ENCODE measurements around the gene SH3RF2. TPM values are rescaled to one million over a fixed set of nuclear protein-coding genes. Genes with fewer than 3 reads are reported as not detected.

SH3RF2 gene
- total RNA-seq, 2 donors from 2014 or later, result 2.6 to 3.2 TPM

DNA sequence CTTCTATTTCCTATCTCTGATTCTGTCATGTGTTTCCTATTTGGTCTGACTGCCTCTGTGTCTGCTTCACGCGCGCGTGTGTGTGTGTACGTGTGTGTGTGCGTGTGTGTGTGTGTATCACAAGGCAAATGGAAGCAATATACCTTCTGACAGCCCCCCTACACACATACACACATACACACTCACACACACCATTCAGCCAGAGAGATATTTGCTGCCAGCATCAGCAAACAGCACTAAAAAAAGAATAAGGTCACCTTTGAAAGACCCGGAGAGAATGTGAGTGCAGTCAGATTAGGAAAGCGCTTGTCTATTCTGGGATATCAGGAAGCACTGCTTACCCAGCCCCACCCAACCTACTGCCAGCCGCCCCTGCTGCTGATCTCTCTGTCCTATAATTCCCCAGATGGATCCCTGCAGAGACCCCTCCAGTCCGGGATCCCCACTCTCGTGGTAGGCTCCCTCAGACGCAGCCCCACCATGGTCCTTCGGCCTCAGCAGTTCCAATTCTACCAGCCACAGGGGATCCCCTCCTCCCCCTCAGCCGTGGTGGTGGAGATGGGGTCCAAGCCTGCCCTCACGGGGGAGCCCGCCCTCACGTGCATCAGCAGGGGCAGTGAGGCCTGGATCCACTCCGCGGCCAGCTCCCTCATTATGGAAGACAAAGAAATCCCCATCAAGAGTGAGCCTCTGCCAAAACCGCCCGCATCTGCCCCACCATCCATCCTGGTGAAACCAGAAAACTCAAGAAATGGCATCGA, 123.3 kb downstream of the SH3RF2 start:
- Mint-ChIP-seq H3K4me3 (no peak overlapping the region), H3K4me1 (no peaks in the 10 kb centered on the region), H3K9me3 (no peaks in the 10 kb centered on the region), H3K27ac (no peak overlapping the region), H3K36me3 (ENCODE audit: low read depth) (no peaks in the 10 kb centered on the region), H3K27me3 (ENCODE audit: insufficient read depth) (peaks cover 3% of the 10 kb centered on the region)
- no peaks in the 10 kb centered on the region for H3K9me3 ChIP-seq (ENCODE audit: control insufficient read depth, low read length)
- no peaks in the 10 kb centered on the region for H3K36me3 ChIP-seq (ENCODE audit: control insufficient read depth, insufficient read depth, low read length)
- H3K4me1 ChIP-seq (ENCODE audit: control insufficient read depth, insufficient read depth, low read length), result no peaks in the 10 kb centered on the region
- H3K27ac ChIP-seq (ENCODE audit: low read depth, low read length), result no peak overlapping the region
- TF ChIP-seq, protein P1, sequence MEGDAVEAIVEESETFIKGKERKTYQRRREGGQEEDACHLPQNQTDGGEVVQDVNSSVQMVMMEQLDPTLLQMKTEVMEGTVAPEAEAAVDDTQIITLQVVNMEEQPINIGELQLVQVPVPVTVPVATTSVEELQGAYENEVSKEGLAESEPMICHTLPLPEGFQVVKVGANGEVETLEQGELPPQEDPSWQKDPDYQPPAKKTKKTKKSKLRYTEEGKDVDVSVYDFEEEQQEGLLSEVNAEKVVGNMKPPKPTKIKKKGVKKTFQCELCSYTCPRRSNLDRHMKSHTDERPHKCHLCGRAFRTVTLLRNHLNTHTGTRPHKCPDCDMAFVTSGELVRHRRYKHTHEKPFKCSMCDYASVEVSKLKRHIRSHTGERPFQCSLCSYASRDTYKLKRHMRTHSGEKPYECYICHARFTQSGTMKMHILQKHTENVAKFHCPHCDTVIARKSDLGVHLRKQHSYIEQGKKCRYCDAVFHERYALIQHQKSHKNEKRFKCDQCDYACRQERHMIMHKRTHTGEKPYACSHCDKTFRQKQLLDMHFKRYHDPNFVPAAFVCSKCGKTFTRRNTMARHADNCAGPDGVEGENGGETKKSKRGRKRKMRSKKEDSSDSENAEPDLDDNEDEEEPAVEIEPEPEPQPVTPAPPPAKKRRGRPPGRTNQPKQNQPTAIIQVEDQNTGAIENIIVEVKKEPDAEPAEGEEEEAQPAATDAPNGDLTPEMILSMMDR (conservative IDR thresholded peaks at IDR 0.05), result no peak
- no peaks in the 10 kb centered on the region for H3K27me3 ChIP-seq (ENCODE audit: control insufficient read depth, insufficient read depth, low read length, poor library complexity, severe bottlenecking)
- no peak for DNase-seq
- WGBS, 2 experiments (ENCODE audit: insufficient coverage in 1 of 2, insufficient read length in 1 of 2), result 92 to 93% methylated on average over 6 to 19 of the region's 22 CpGs
- no peak overlapping the region for H3K4me3 ChIP-seq (ENCODE audit: low read length)
- H3K9ac ChIP-seq (ENCODE audit: extremely low read depth, low read length, poor library complexity, severe bottlenecking), result no peak overlapping the region

DNA sequence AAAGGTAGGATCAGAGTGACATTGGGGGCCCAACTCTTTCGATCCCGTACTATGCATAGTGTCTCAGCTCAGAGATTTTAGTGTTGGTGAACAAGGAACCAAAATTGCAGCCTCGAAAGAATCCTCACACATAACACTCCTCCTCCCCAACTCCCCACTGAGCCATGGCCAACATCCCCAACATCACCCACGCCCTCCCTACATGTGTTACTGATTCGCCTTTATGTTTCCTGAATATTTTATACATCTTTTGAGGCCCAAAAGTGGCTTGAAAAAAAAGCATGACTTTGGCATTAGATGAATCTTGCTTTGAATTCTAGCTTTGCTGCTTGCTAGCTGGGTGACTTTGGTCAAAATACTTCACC, 123.8 kb downstream of the SH3RF2 start:
- no peaks in the 10 kb centered on the region for H3K36me3 Mint-ChIP-seq (ENCODE audit: low read depth)
- no peaks in the 10 kb centered on the region for H3K9me3 ChIP-seq (ENCODE audit: control insufficient read depth, low read length)
- no peaks in the 10 kb centered on the region for H3K4me1 Mint-ChIP-seq
- no peak overlapping the region for H3K9ac ChIP-seq (ENCODE audit: extremely low read depth, low read length, poor library complexity, severe bottlenecking)
- no peak overlapping the region for H3K27ac ChIP-seq (ENCODE audit: low read depth, low read length)
- H3K4me1 ChIP-seq (ENCODE audit: control insufficient read depth, insufficient read depth, low read length), result no peaks in the 10 kb centered on the region
- no peak for DNase-seq
- 93 to 100% methylated on average over 3 to 5 of the region's 5 CpGs for WGBS, 2 experiments (ENCODE audit: insufficient coverage in 1 of 2, insufficient read length in 1 of 2)
- peaks cover 3% of the 10 kb centered on the region for H3K27me3 Mint-ChIP-seq (ENCODE audit: insufficient read depth)
- H3K27ac Mint-ChIP-seq, result no peak overlapping the region
- H3K27me3 ChIP-seq (ENCODE audit: control insufficient read depth, insufficient read depth, low read length, poor library complexity, severe bottlenecking), result no peaks in the 10 kb centered on the region
- no peak overlapping the region for H3K4me3 ChIP-seq (ENCODE audit: low read length)
- H3K9me3 Mint-ChIP-seq, result no peaks in the 10 kb centered on the region
- no peaks in the 10 kb centered on the region for H3K36me3 ChIP-seq (ENCODE audit: control insufficient read depth, insufficient read depth, low read length)
- TF ChIP-seq, protein P1 (conservative IDR thresholded peaks at IDR 0.05), result no peak
- H3K4me3 Mint-ChIP-seq, result no peak overlapping the region

DNA sequence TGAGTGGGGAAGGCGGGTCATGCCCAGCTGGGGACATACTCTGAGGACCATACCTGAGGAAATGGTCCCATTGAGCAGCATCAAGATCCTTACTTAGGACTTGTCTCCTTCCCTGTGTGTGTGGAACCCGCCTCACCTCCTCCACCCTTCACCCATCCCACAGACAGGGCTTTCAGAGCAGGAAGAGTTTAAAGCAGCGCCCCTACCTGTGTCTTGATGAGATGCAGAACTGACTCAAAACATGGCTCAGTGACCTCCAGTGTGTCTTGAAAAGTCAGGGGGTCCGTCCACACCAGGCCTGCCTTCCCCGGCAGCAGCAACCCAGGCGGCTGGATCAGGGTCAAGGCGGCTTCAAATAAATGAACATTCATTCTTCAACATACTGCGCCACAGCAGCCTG, 130.6 kb downstream of the SH3RF2 start:
- H3K4me3 Mint-ChIP-seq, result no peak overlapping the region
- no peaks in the 10 kb centered on the region for H3K9me3 Mint-ChIP-seq
- H3K27me3 Mint-ChIP-seq (ENCODE audit: insufficient read depth), result peaks cover 40% of the 10 kb centered on the region
- H3K27ac Mint-ChIP-seq, result no peak overlapping the region
- no peaks in the 10 kb centered on the region for H3K4me1 Mint-ChIP-seq
- no peaks in the 10 kb centered on the region for H3K36me3 Mint-ChIP-seq (ENCODE audit: low read depth)
- no peak overlapping the region for H3K9ac ChIP-seq (ENCODE audit: extremely low read depth, low read length, poor library complexity, severe bottlenecking)
- H3K27ac ChIP-seq (ENCODE audit: low read depth, low read length), result no peak overlapping the region
- WGBS, 2 experiments (ENCODE audit: insufficient coverage in 1 of 2, insufficient read length in 1 of 2), result 92% methylated on average over 8 of the region's 8 CpGs; no CpG with 5 or more reads in 1 of the 2 experiments
- no peaks in the 10 kb centered on the region for H3K27me3 ChIP-seq (ENCODE audit: control insufficient read depth, insufficient read depth, low read length, poor library complexity, severe bottlenecking)
- H3K4me3 ChIP-seq (ENCODE audit: low read length), result no peak overlapping the region
- TF ChIP-seq, protein P1 (conservative IDR thresholded peaks at IDR 0.05), result peak; percentile 29
- H3K36me3 ChIP-seq (ENCODE audit: control insufficient read depth, insufficient read depth, low read length), result no peaks in the 10 kb centered on the region
- DNase-seq, result peak; percentile 42
- no peaks in the 10 kb centered on the region for H3K9me3 ChIP-seq (ENCODE audit: control insufficient read depth, low read length)
- no peaks in the 10 kb centered on the region for H3K4me1 ChIP-seq (ENCODE audit: control insufficient read depth, insufficient read depth, low read length)

Data from endodermal cell (in vitro differentiated cells).